Panc1 (cell line): ENCODE data around the gene LHFPL3.

Source experiments
- CTCF ChIP-seq: fragments of 450-650 bp; IDR thresholded peaks from 2 replicates; pipeline ENCODE4 v1.5.1; 2017; ENCODE audit warnings: mild to moderate bottlenecking
- REST ChIP-seq, 2 experiments: IDR thresholded peaks; 2 replicates each; pipeline ENCODE4 v1.6.1; 2011 to 2012; ENCODE audit warnings: low read depth in 2 of 2, control low read depth in 1 of 2, low read length in 1 of 2, mild to moderate bottlenecking in 1 of 2, moderate library complexity in 1 of 2; ENCODE audit not compliant: insufficient read depth in 1 of 2
- SIN3A ChIP-seq: IDR thresholded peaks from 2 replicates; pipeline ENCODE4 v1.6.1; 2012; ENCODE audit warnings: low read depth, mild to moderate bottlenecking, low read length, moderate library complexity, borderline replicate concordance; ENCODE audit not compliant: insufficient read depth

- no peak for TF ChIP-seq REST (IDR thresholded peaks at IDR 0.05; ENCODE audit: insufficient read depth in 1 of 2, low read depth in 2 of 2, low read length in 1 of 2)
- no peak for TF ChIP-seq CTCF
- no peak for TF ChIP-seq SIN3A
These were observed 472.6 kb downstream of the LHFPL3 start for GRCh38 chr7:104801022-104801421.
